Fibroblast of the aortic adventitia (primary cell): ENCODE measurements around the gene ADGRG3. TPM values are rescaled to one million over a fixed set of nuclear protein-coding genes. Genes with fewer than 3 reads are reported as not detected.
A peak's percentile ranks its signal among the peaks of the same experiment; 100 is the strongest.
"Not testable (repeated sequence)": the region's sequence is repeated elsewhere in the genome, so short reads cannot be mapped to it uniquely, and the experiment has no call there.

ENCODE experiments used
- DNase-seq: peaks from one replicate; pipeline ENCODE4 v3.0.0-alpha.2; 2010; ENCODE audit warnings: low read depth
- H3K4me3 ChIP-seq: 2 replicates; pipeline ENCODE4 v1.5.1; 2011; ENCODE audit warnings: low read depth, mild to moderate bottlenecking, control low read depth, low read length, moderate library complexity
- total RNA-seq: library from RNA; depleted of rRNA; stranded (reverse); fragments of >200 nt; gene quantifications from 2 replicates; pipeline ENCODE4 v1.2.3, GENCODE V29; 2012; ENCODE audit warnings: low replicate concordance
- TF ChIP-seq, protein P1 (sequence below): IDR thresholded peaks from 2 replicates; pipeline ENCODE4 v1.5.1; 2011; ENCODE audit warnings: mild to moderate bottlenecking, low read length, control low read depth, inconsistent platforms; ENCODE audit not compliant: insufficient read depth

The ADGRG3 gene
- total RNA-seq, 1 donor = not detected

DNA sequence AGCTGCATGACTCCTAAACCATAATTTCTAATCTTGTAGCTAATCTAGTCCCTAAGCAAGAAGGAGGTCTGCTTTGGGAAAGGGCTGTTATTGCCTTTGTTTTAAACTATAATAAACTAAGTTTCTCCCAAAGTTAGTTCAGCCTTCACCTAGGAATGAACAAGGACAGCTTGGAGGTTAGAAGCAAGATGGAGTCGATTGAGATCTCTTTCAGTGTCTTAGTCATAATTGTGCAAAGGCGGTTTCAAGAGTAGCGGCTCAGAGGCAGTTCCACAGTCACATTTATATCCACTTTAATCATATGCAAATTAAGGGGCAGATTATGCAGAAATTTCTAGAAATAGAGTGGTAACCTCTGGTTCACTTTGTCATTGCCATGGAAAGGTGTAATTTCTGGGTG is 43.9 kb downstream of the ADGRG3 start:
- no peak for DNase-seq
- no peak overlapping the region for H3K4me3 ChIP-seq
- TF ChIP-seq, protein P1, sequence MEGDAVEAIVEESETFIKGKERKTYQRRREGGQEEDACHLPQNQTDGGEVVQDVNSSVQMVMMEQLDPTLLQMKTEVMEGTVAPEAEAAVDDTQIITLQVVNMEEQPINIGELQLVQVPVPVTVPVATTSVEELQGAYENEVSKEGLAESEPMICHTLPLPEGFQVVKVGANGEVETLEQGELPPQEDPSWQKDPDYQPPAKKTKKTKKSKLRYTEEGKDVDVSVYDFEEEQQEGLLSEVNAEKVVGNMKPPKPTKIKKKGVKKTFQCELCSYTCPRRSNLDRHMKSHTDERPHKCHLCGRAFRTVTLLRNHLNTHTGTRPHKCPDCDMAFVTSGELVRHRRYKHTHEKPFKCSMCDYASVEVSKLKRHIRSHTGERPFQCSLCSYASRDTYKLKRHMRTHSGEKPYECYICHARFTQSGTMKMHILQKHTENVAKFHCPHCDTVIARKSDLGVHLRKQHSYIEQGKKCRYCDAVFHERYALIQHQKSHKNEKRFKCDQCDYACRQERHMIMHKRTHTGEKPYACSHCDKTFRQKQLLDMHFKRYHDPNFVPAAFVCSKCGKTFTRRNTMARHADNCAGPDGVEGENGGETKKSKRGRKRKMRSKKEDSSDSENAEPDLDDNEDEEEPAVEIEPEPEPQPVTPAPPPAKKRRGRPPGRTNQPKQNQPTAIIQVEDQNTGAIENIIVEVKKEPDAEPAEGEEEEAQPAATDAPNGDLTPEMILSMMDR = no peak

DNA sequence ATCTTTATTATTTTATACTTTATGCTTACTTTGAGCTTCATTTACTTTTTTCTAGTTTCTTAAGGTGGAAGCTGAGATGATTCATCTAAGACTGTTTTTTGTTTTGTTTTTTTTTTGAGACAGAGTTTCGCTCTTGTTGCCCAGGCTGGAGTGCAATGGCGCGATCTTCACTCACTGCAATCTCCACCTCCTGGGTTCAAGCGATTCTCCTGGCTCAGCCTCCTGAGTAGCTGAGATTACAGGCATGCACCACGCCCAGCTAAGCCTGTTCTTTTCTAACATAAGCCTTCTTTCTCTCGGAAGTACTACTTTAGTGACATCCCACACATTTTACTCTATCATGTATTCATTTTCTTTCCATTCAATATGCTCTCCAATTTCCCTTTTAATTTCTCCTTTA is 44.5 kb downstream of the ADGRG3 start:
- DNase-seq, H3K4me3 ChIP-seq: not testable (repeated sequence)

DNA sequence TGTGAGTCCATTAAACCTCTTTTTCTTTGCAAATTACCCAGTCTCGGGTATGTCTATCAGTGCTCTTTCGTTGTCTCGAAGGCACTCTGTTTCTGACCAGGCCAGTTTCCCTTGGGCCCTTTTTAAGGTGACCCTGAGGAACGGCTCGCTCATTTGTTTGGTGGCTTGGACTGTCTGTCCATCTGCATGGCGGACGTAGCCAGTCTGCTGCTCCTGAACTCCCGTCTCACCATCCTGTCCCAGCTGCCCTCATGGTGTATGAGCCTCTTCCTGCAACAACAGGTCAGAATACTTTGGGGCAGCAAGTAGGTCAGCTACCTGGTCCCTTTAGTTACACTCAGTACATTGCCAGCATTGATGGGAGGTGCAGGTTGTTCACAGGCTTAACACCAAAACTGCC is 45.5 kb downstream of the ADGRG3 start:
- DNase-seq = no peak
- TF ChIP-seq, protein P1 = no peak
- no peak overlapping the region for H3K4me3 ChIP-seq

DNA sequence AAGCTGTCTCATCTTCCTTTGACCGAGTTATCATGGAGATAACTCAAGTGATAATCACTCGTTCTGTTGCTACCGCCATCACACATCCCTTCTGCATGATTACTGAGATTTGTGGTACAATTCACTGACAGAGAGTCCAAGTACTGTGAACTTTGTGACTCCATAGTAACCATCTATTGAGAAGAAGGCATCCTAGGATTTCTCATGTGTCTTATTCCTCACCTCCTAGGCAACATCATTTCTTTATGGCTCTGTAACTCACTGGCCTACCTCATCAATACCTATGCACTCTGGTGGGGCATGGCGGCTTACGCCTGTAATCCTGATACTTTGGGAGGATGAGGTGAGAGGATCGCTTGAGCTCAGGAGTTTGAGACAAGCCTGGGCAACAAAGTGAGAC is 45.9 kb downstream of the ADGRG3 start:
- no peak for DNase-seq
- TF ChIP-seq, protein P1 = no peak

DNA sequence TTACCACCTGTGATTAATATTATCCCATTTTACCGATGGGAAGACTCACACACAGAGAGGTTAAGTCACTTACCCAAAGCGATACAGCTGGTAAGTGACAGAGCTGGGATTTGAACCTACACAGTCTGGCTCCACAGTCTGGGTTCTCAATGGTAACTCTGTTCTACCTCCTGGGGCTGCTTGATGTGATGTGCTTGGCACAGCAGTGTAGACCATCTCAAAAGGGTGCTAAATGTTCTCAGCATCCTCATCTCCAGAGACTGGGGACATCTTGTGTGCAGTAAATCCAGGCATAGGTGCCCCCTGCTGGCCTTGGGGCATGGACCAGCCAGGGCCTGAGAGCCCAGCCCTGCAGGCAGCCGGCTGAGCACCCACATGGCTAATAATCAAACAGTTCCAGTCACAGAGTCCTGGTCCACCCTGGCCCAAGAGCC is 52.1 kb downstream of the ADGRG3 start:
- TF ChIP-seq, protein P1 = peak; percentile 67
- no peak overlapping the region for H3K4me3 ChIP-seq
- DNase-seq = peak; percentile 56

More for the DNA sequence above, 45.9 kb downstream of the ADGRG3 start:
- H3K4me3 ChIP-seq = no peak overlapping the region

DNA sequence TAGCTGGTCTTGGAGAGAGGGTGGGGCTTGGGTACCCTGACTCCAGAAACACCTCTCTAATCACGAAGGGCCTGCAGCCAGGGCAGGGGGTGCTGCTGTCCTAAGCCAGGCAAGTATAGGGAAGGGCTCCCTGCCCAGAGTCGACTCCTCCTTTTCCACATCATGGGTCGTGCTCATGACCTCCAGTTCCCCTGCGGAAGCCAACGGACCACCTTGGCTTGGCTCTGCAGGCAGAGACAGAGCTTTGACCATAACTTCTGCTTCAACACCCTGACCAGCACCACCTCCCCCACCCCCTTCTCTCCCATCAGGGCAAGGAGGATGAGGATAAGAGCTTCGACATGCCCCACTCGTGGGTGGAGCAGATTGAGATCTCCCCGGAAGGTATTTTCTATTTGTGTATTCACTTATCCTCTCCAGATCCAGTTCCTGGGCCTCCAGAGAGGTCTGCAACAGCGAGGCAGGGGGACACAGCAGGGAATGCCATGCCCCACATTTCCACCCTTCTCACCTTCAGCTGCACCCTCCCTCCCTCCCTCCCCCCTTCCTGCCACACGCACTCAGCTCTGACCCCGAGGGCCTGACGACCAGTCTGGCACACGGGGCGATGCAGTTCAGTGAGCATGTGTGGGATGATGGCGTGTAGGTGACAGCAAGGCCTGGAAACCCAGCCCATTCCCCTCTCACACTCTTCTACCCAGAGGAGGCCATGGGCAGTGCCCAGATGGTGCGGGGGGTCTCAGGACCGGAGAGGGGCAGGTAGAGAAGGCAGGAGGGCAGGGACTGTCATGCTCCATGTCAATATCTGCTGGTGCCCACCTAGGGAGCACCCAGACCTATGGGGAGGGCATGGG is 53.5 kb downstream of the ADGRG3 start:
- TF ChIP-seq, protein P1 = no peak
- no peak for DNase-seq
- H3K4me3 ChIP-seq = no peak overlapping the region

DNA sequence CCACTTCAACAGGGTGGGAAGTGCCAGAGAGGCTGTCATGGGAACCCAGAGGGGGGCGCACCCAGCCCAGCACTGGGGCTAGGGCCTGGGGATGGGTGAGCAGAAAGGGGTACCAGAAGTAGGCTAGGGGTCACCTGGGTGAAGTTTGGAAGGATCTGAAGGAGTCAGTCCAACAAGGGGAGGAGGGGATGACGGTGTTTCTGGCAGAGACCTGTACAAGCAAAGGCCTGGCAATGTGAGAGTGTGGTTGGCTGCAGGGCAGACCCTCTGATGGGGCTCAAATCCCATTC is 54.0 kb downstream of the ADGRG3 start:
- no peak overlapping the region for H3K4me3 ChIP-seq
- DNase-seq = no peak
- TF ChIP-seq, protein P1 = no peak
